Progenitor cell of endocrine pancreas (in vitro differentiated cells): Measurements from ENCODE around the gene TCP11. TPM values are rescaled to one million over a fixed set of nuclear protein-coding genes. Genes with fewer than 3 reads are reported as not detected.
"Not testable (repeated sequence)": the region's sequence is repeated elsewhere in the genome, so short reads cannot be mapped to it uniquely, and the experiment has no call there.

Source experiments
- DNase-seq: peaks from one replicate; pipeline ENCODE4 v3.0.0; 2021; ENCODE audit warnings: low spot score; ENCODE audit not compliant: unreplicated experiment
- H3K27ac Mint-ChIP-seq: 2 replicates; pipeline ENCODE4 v1.8.0; 2021; ENCODE audit warnings: mild to moderate bottlenecking, moderate library complexity, mixed read lengths
- H3K27me3 Mint-ChIP-seq: 2 replicates; pipeline ENCODE4 v1.8.0; 2021; ENCODE audit warnings: mixed read lengths
- H3K36me3 Mint-ChIP-seq: 2 replicates; pipeline ENCODE4 v1.8.0; 2022; ENCODE audit warnings: mixed read lengths; ENCODE audit not compliant: insufficient read depth
- H3K4me1 Mint-ChIP-seq: 2 replicates; pipeline ENCODE4 v1.8.0; 2021; ENCODE audit warnings: low read depth, mixed read lengths
- H3K4me3 Mint-ChIP-seq: 2 replicates; pipeline ENCODE4 v1.8.0; 2021; ENCODE audit warnings: low read depth, mild to moderate bottlenecking, moderate library complexity, mixed read lengths
- H3K9me3 Mint-ChIP-seq: 2 replicates; pipeline ENCODE4 v1.8.0; 2021; ENCODE audit warnings: low read depth, mixed read lengths
- CTCF ChIP-seq: fragments of 200-600 bp; sonication (generic); IDR thresholded peaks from one replicate; pipeline ENCODE4 v1.5.0; 2021; ENCODE audit warnings: antibody characterized with exemption, mild to moderate bottlenecking; ENCODE audit not compliant: unreplicated experiment
- total RNA-seq: library from RNA; stranded (reverse); gene quantifications from 2 replicates; pipeline ENCODE4 v1.2.1, GENCODE V29; 2021

Gene TCP11
- total RNA-seq, 1 donor from 2014 or later, result not detected

DNA sequence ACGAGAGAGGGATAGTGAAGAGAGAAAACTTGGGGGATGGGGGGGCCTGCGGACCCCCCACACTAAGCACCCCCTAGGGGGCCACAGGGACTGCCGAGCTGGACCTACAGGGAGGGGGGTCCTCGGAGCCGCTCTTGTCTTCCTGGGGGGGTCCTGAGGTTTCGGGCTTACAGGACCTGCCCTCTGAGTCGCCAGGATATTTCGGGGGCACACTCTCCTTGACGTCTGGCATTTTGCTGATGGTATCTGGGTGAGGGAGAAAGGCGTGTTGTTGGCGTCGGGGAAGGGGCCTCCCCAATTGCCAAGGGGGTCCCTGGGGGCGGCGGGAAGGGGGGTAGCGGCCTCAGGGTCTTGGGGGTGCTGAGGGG, 516 bp downstream of the TCP11 start:
- no peak for TF ChIP-seq CTCF
- Mint-ChIP-seq H3K27me3 (peaks cover 9% of the 10 kb centered on the region), H3K4me1 (peaks cover 11% of the 10 kb centered on the region), H3K9me3 (no peaks in the 10 kb centered on the region), H3K36me3 (no peaks in the 10 kb centered on the region), H3K4me3 (no peak overlapping the region), H3K27ac (no peak overlapping the region)
- DNase-seq, result no peak

DNA sequence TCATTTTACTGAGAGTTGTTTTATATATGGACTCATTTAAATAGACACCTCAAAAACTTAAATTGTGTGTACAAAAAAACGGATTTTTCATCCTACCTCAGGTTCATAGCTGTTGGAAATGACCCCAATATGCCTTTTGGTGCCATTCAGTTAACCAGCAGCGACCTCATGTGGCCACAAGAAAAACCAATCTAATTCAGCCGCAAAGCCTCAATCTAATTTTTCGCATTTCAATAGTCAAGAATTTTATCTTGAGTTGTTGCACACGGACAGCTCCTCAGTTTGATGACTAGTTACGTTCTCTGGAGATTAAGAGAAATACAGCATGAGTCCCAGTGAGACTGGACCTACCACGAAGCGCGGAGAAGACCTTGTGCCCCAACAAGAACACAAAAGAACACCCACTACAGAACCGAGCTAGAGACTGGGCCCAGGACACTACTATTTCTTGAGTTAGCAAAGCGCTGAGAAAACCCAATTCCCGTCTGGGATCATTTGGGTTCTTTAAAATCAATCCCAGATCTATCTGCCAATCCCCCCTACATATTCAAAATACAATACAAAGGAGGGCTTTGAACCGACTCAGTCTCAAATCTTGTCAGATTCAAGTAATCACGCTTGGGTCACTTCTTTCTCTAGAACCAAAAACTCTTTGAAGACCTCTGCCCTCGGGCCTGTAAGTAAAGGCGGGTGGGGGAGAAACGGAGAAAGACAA, 1.1 kb downstream of the TCP11 start:
- H3K9me3 Mint-ChIP-seq, result no peaks in the 10 kb centered on the region
- H3K4me3 Mint-ChIP-seq, result no peak overlapping the region
- DNase-seq, result no peak
- H3K36me3 Mint-ChIP-seq, result no peaks in the 10 kb centered on the region
- H3K4me1 Mint-ChIP-seq, result peaks cover 11% of the 10 kb centered on the region
- H3K27ac Mint-ChIP-seq, result no peak overlapping the region
- H3K27me3 Mint-ChIP-seq, result peaks cover 9% of the 10 kb centered on the region
- TF ChIP-seq CTCF, result peak; percentile 93

- Mint-ChIP-seq H3K9me3 (no peaks in the 10 kb centered on the region), H3K36me3 (no peaks in the 10 kb centered on the region), H3K4me3 (no peak overlapping the region), H3K27me3 (peaks cover 9% of the 10 kb centered on the region), H3K27ac (no peak overlapping the region), H3K4me1 (peaks cover 11% of the 10 kb centered on the region)
- TF ChIP-seq CTCF, result no peak
- DNase-seq, result no peak
These were observed 1.7 kb downstream of the TCP11 start for GRCh38 chr6:35139470-35139869.

GRCh38 chr6:35138191-35138590, 2.9 kb downstream of the TCP11 start:
- not testable (repeated sequence) for H3K4me1 Mint-ChIP-seq, DNase-seq, H3K4me3 Mint-ChIP-seq, H3K27ac Mint-ChIP-seq, H3K9me3 Mint-ChIP-seq, H3K27me3 Mint-ChIP-seq, H3K36me3 Mint-ChIP-seq

DNA sequence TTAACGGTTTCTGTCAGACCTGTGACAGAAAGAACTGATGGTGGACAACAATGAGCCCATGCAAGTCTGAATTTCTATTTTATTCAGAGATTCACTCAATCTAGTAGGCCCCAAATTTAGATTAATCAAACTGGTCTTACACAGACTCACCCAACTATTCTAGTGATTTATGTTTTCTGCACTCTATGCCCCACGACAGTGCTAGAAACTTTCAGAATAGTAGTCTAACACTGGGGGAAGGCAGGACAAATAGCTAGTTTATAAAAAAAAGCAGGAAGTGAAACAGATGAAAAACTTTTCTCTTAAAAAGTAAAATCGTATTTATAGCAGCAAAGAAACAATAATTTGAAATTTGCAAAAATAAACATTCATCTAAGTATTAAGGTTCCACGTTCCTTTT, 5.0 kb downstream of the TCP11 start:
- Mint-ChIP-seq H3K27ac (no peak overlapping the region), H3K27me3 (peaks cover 6% of the 10 kb centered on the region), H3K9me3 (no peaks in the 10 kb centered on the region), H3K4me1 (peaks cover 5% of the 10 kb centered on the region), H3K4me3 (no peak overlapping the region), H3K36me3 (no peaks in the 10 kb centered on the region)
- DNase-seq, result no peak
- TF ChIP-seq CTCF, result no peak

GRCh38 chr6:35128496-35128895, 12.6 kb downstream of the TCP11 start:
- H3K27me3 Mint-ChIP-seq, result peaks cover 4% of the 10 kb centered on the region
- no peak overlapping the region for H3K27ac Mint-ChIP-seq
- no peak for DNase-seq
- no peak overlapping the region for H3K4me3 Mint-ChIP-seq
- H3K4me1 Mint-ChIP-seq, result peaks cover 6% of the 10 kb centered on the region
- H3K36me3 Mint-ChIP-seq, result no peaks in the 10 kb centered on the region
- H3K9me3 Mint-ChIP-seq, result no peaks in the 10 kb centered on the region
- TF ChIP-seq CTCF, result no peak
